Measurements from ENCODE around the gene TSC22D2. TPM values are rescaled to one million over a fixed set of nuclear protein-coding genes. Genes with fewer than 3 reads are reported as not detected.

The TSC22D2 gene
- total RNA-seq, 1 experiment from 2014 or later, result 26.5 TPM

- no peak overlapping the region for H3K56ac ChIP-seq (ENCODE audit: insufficient read length, low read depth, low read length)
- no peak for TF ChIP-seq CTCF (conservative IDR thresholded peaks at IDR 0.05)
- H3K27ac ChIP-seq (ENCODE audit: insufficient read length, low read depth, low read length), result no peak overlapping the region
- Mint-ChIP-seq H3K4me3 (no peak overlapping the region), H3K27me3 (ENCODE audit: low read depth) (no peaks in the 10 kb centered on the region), H3K27ac (no peak overlapping the region), H3K9me3 (no peaks in the 10 kb centered on the region; a peak in 1 of 5 replicates), H3K36me3 (ENCODE audit: insufficient read depth in 1 of 3, low read depth in 3 of 3) (no peaks in the 10 kb centered on the region), H3K4me1 (peaks cover 4 to 5% of the 10 kb centered on the region in 2 experiments; a peak in 3 of 4 replicates)
- H3K4me1 ChIP-seq (ENCODE audit: insufficient read depth, low read length), result no peaks in the 10 kb centered on the region; the same call in 1 of the 2 replicates
- no peak overlapping the region for H4K8ac ChIP-seq (replicated peaks; ENCODE audit: insufficient read length, low read depth, low read length)
- H3K23ac ChIP-seq (ENCODE audit: insufficient read length, low read depth, low read length), result no peak overlapping the region
- H3K4me2 ChIP-seq (ENCODE audit: insufficient read depth, insufficient read length, low read length), result no peak overlapping the region
- no peak overlapping the region for H3K18ac ChIP-seq (ENCODE audit: insufficient read length, low read depth, low read length)
- no peak overlapping the region for H3K4ac ChIP-seq (ENCODE audit: low read depth, low read length)
- H3K9me3 ChIP-seq (ENCODE audit: control insufficient read depth, low read depth, low read length), result no peaks in the 10 kb centered on the region
- no peaks in the 10 kb centered on the region for H3K27me3 ChIP-seq (ENCODE audit: insufficient read depth, low read length)
- no peak overlapping the region for H2AK5ac ChIP-seq (ENCODE audit: insufficient read length, low read length)
- H4K20me1 ChIP-seq (ENCODE audit: control insufficient read depth, insufficient read depth, insufficient read length), result no peaks in the 10 kb centered on the region
- no CpG with 5 or more reads among the region's 3 CpGs for WGBS (ENCODE audit: extremely low coverage, insufficient read length, low lambda C conversion rate)
- no peak for DNase-seq
- H2BK20ac ChIP-seq (ENCODE audit: low read depth, low read length, poor library complexity, severe bottlenecking), result no peak overlapping the region
- H3K79me1 ChIP-seq (ENCODE audit: insufficient read depth, low read depth, low read length, poor library complexity, severe bottlenecking), result no peaks in the 10 kb centered on the region
- no peak overlapping the region for H2BK12ac ChIP-seq (ENCODE audit: insufficient read length, low read depth, low read length)
- H2BK5ac ChIP-seq (ENCODE audit: insufficient read length, low read length), result no peak overlapping the region
- no peak overlapping the region for H2BK15ac ChIP-seq (ENCODE audit: low read depth, low read length)
- H4K5ac ChIP-seq (ENCODE audit: insufficient read length, low read depth, low read length), result no peak overlapping the region
- no peak overlapping the region for H3T11ph ChIP-seq (ENCODE audit: low read length)
- H3K23me2 ChIP-seq (ENCODE audit: insufficient read length, low read depth, low read length, poor library complexity, severe bottlenecking), result no peaks in the 10 kb centered on the region
- no peak overlapping the region for H4K91ac ChIP-seq (ENCODE audit: insufficient read length, low read depth, low read length)
- no peak overlapping the region for H2BK120ac ChIP-seq (ENCODE audit: low read depth, low read length, poor library complexity, severe bottlenecking)
- no peak overlapping the region for H3K14ac ChIP-seq (ENCODE audit: insufficient read depth, low read length)
- no peak overlapping the region for H3K9ac ChIP-seq (ENCODE audit: extremely low read depth, insufficient read length, low read length)
- no peaks in the 10 kb centered on the region for H3K79me2 ChIP-seq (ENCODE audit: insufficient read depth, low read length)
- no peak overlapping the region for H2AFZ ChIP-seq (ENCODE audit: low read length)
Observed at GRCh38 chr3:150396956-150397550, 11.0 kb upstream of the TSC22D2 start.

Data from H9 (cell line).